NT2/D1 (cell line): ENCODE measurements around the gene MEX3A.

Experiments used
- DNase-seq: peaks from one replicate; pipeline ENCODE4 v3.0.0-alpha.2; 2011; ENCODE audit warnings: low read depth, low spot score
- H3K27me3 ChIP-seq: 2 replicates; pipeline ENCODE4 v1.6.0; 2011; ENCODE audit warnings: mild to moderate bottlenecking; ENCODE audit not compliant: insufficient read length, insufficient read depth
- H3K36me3 ChIP-seq: 2 replicates; pipeline ENCODE4 v1.6.1; 2011; ENCODE audit warnings: mild to moderate bottlenecking, low read length, mixed read lengths; ENCODE audit not compliant: insufficient read depth, insufficient read length
- H3K4me1 ChIP-seq: 2 replicates; pipeline ENCODE4 v1.5.1; 2011; ENCODE audit not compliant: insufficient read depth, insufficient read length
- H3K4me3 ChIP-seq: 2 replicates; pipeline ENCODE4 v1.5.1; 2011; ENCODE audit warnings: low read depth; ENCODE audit not compliant: insufficient read length
- H3K9ac ChIP-seq: 2 replicates; pipeline ENCODE4 v1.6.0; 2011; ENCODE audit warnings: low read depth; ENCODE audit not compliant: insufficient read length
- H3K9me3 ChIP-seq: 2 replicates; pipeline ENCODE4 v1.5.1; 2011; ENCODE audit warnings: mild to moderate bottlenecking, low read length; ENCODE audit not compliant: insufficient read depth
- SUZ12 ChIP-seq: IDR thresholded peaks from 2 replicates; pipeline ENCODE4 v1.6.1; 2011; ENCODE audit not compliant: insufficient read length, insufficient read depth; ENCODE audit errors: extremely low read depth
- YY1 ChIP-seq: IDR thresholded peaks from 2 replicates; pipeline ENCODE4 v1.6.1; 2011; ENCODE audit not compliant: insufficient read length, insufficient read depth
- ZNF274 ChIP-seq: IDR thresholded peaks from 2 replicates; pipeline ENCODE4 v1.6.1; 2011; ENCODE audit warnings: mild to moderate bottlenecking, low read depth, low read length

The MEX3A gene

GRCh38 chr1:156083800-156084790, 1.8 kb upstream of the MEX3A start:
- Histone ChIP-seq H3K4me1 (peaks cover 9% of the 10 kb centered on the region), H3K36me3 (peaks cover 32% of the 10 kb centered on the region), H3K9me3 (no peaks in the 10 kb centered on the region), H3K4me3 (peak overlapping the region; percentile 91), H3K9ac (peak overlapping the region; percentile 90), H3K27me3 (no peaks in the 10 kb centered on the region)
- DNase-seq = no peak
- no peak for TF ChIP-seq YY1
- no peak for TF ChIP-seq ZNF274
- no peak for TF ChIP-seq SUZ12

GRCh38 chr1:156081917-156082308, 352 bp downstream of the MEX3A start:
- H3K36me3 ChIP-seq = peaks cover 44% of the 10 kb centered on the region
- no peak for TF ChIP-seq SUZ12
- no peak for TF ChIP-seq YY1
- TF ChIP-seq ZNF274 = no peak
- no peaks in the 10 kb centered on the region for H3K27me3 ChIP-seq
- no peak for DNase-seq
- peaks cover 19% of the 10 kb centered on the region for H3K4me1 ChIP-seq
- H3K9ac ChIP-seq = peak overlapping the region; percentile 96
- H3K9me3 ChIP-seq = no peaks in the 10 kb centered on the region
- peak overlapping the region; percentile 93 for H3K4me3 ChIP-seq

GRCh38 chr1:156081180-156081916, 917 bp downstream of the MEX3A start:
- peak overlapping the region; percentile 96 for H3K9ac ChIP-seq
- H3K4me1 ChIP-seq = peaks cover 24% of the 10 kb centered on the region

GRCh38 chr1:156080863-156081179, 1.4 kb downstream of the MEX3A start:
- TF ChIP-seq YY1 = no peak
- no peak for TF ChIP-seq SUZ12
- no peak for TF ChIP-seq ZNF274
- no peak for DNase-seq
- peak overlapping the region; percentile 96 for H3K9ac ChIP-seq
- H3K9me3 ChIP-seq = no peaks in the 10 kb centered on the region
- peaks cover 29% of the 10 kb centered on the region for H3K4me1 ChIP-seq
- peaks cover 52% of the 10 kb centered on the region for H3K36me3 ChIP-seq
- H3K27me3 ChIP-seq = no peaks in the 10 kb centered on the region
- peak overlapping the region; percentile 93 for H3K4me3 ChIP-seq

More at GRCh38 chr1:156081180-156081916, 917 bp downstream of the MEX3A start:
- TF ChIP-seq SUZ12 (no peak), ZNF274 (no peak)
- H3K36me3 ChIP-seq = peaks cover 47% of the 10 kb centered on the region
- no peak for DNase-seq
- H3K4me3 ChIP-seq = peak overlapping the region; percentile 93
- H3K27me3 ChIP-seq = no peaks in the 10 kb centered on the region
- H3K9me3 ChIP-seq = no peaks in the 10 kb centered on the region

GRCh38 chr1:156080241-156080862, 1.9 kb downstream of the MEX3A start:
- peak overlapping the region; percentile 96 for H3K9ac ChIP-seq
- no peak for DNase-seq
- TF ChIP-seq ZNF274 (no peak), SUZ12 (no peak), YY1 (no peak)
- no peaks in the 10 kb centered on the region for H3K27me3 ChIP-seq
- H3K36me3 ChIP-seq = peaks cover 55% of the 10 kb centered on the region
- peaks cover 32% of the 10 kb centered on the region for H3K4me1 ChIP-seq
- H3K9me3 ChIP-seq = no peaks in the 10 kb centered on the region
- peak overlapping the region; percentile 93 for H3K4me3 ChIP-seq

GRCh38 chr1:156079762-156080161, 2.5 kb downstream of the MEX3A start:
- DNase-seq = no peak
- Histone ChIP-seq H3K9ac (peak overlapping the region; percentile 96), H3K27me3 (no peaks in the 10 kb centered on the region), H3K4me1 (peaks cover 34% of the 10 kb centered on the region), H3K4me3 (peak overlapping the region; percentile 93), H3K9me3 (no peaks in the 10 kb centered on the region), H3K36me3 (peaks cover 55% of the 10 kb centered on the region)
- TF ChIP-seq SUZ12 = no peak

- Histone ChIP-seq H3K36me3 (peaks cover 54% of the 10 kb centered on the region), H3K4me3 (peak overlapping the region; percentile 1), H3K27me3 (no peaks in the 10 kb centered on the region), H3K9ac (peak overlapping the region; percentile 29), H3K4me1 (peaks cover 36% of the 10 kb centered on the region), H3K9me3 (no peaks in the 10 kb centered on the region)
- TF ChIP-seq YY1 = no peak
- TF ChIP-seq ZNF274 = no peak
- TF ChIP-seq SUZ12 = no peak
- DNase-seq = no peak
Observed at GRCh38 chr1:156078728-156079127, 3.5 kb downstream of the MEX3A start.
